RWPE1 (cell line): ENCODE data around the gene OR2T27.
"Not testable (repeated sequence)": the region's sequence is repeated elsewhere in the genome, so short reads cannot be mapped to it uniquely, and the experiment has no call there.

Experiments used
- CTCF ChIA-PET: fragments of 350-600 bp; sonication (Branson Sonifier 250); formaldehyde crosslinking; extraction: SDS; loops from one replicate; lab custom pipeline; 2021; lab: Yijun Ruan, JAX
- POLR2A ChIA-PET: fragments of 400-600 bp; formaldehyde crosslinking; extraction: SDS; loops from one replicate; lab custom pipeline; 2020; ENCODE audit warnings: antibody characterized with exemption; ENCODE audit not compliant: low non-redundant PET; lab: Yijun Ruan, JAX
- DNase-seq: peaks from one replicate; pipeline ENCODE4 v3.0.0; 2012; ENCODE audit warnings: low spot score
- H3K27ac ChIP-seq: fragments of 450-650 bp; 2 replicates; pipeline ENCODE4 v1.5.1; 2017
- CTCF ChIP-seq: fragments of 450-650 bp; conservative IDR thresholded peaks from 2 replicates; pipeline ENCODE4 v1.5.1; 2017; ENCODE audit warnings: low read depth, mild to moderate bottlenecking

Gene OR2T27

GRCh38 chr1:248655354-248655753 lies at the start of gene OR2T27:
OR2T27 (minus strand) TSS chr1:248655528; CDS start chr1:248650884, 4,644 bp downstream.
- POLR2A ChIA-PET, result not testable (repeated sequence)

GRCh38 chr1:248704606-248705005 lies 49.3 kb upstream of the OR2T27 start:
- DNase-seq, result no peak
- ChIA-PET POLR2A (no interaction called here), CTCF (no interaction called here)
- no peak overlapping the region for H3K27ac ChIP-seq
- TF ChIP-seq CTCF, result no peak

More at GRCh38 chr1:248655354-248655753, at the start of gene OR2T27:
- CTCF ChIA-PET, DNase-seq, H3K27ac ChIP-seq: not testable (repeated sequence)

GRCh38 chr1:248703674-248704073 lies 48.3 kb upstream of the OR2T27 start:
- POLR2A ChIA-PET, result no interaction called here
- no peak for TF ChIP-seq CTCF
- no peak overlapping the region for H3K27ac ChIP-seq
- CTCF ChIA-PET, result no interaction called here
- DNase-seq, result no peak

- ChIA-PET POLR2A (no interaction called here), CTCF (no interaction called here)
- H3K27ac ChIP-seq, result no peak within 1 kb of the TSS
- no peak for DNase-seq
- no peak for TF ChIP-seq CTCF
Measured at GRCh38 chr1:248702714-248703113, 47.4 kb upstream of the OR2T27 start, which contains the start of gene OR14I1. OR14I1 (minus strand) TSS chr1:248702766.

GRCh38 chr1:248699099-248699498 lies 43.8 kb upstream of the OR2T27 start:
- DNase-seq, result no peak
- no peak for TF ChIP-seq CTCF
- ChIA-PET CTCF (no interaction called here), POLR2A (no interaction called here)
- H3K27ac ChIP-seq, result no peak overlapping the region

DNA sequence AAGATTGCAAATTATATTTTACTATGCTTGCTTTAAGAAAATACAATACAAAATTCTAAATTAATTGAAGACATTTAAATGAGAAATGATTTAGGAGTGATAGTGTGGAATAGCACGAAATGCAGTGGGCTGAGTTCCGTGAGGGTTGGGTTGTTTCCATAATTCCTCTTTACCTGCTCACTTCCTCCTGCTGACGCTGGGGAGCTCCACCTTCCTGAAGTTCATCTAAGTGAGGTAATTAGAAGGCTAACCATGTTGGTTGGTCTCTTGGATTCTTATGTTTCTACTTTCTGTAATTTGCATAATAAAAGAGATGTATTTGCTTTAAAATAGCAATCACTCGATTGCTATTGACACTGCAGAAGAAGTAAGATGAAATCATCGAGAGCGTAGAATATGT lies 42.6 kb upstream of the OR2T27 start:
- H3K27ac ChIP-seq, result no peak overlapping the region
- DNase-seq, result no peak
- ChIA-PET POLR2A (no interaction called here), CTCF (no interaction called here)
- no peak for TF ChIP-seq CTCF

DNA sequence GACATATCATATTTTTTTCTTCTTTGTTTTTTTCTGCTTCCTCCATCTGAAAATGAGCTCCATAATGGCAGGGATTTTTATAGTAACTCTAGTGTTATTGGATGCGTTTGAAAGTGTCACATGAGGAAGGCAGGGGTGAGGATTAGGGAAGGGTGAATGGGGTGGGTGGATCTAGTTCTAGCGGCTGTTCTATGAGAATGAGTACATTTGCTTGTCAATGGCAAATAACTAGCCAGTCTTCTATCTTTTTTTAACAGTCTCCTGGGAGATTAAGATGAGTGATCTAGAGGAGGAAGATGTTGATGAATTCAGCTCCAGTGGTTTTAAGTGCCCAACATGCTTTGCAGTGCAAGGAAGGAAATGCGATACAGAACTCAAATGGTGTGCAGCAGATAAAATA lies 41.4 kb upstream of the OR2T27 start:
- H3K27ac ChIP-seq, result no peak overlapping the region
- POLR2A ChIA-PET, result no interaction called here
- no peak for TF ChIP-seq CTCF
- no peak for DNase-seq
- CTCF ChIA-PET, result no interaction called here
